Stomach (tissue), 9 donors: Measurements from ENCODE around the gene CEP72. TPM values are rescaled to one million over a fixed set of nuclear protein-coding genes. Genes with fewer than 3 reads are reported as not detected.

Experiments
- DNase-seq, 2 donors: peaks; one replicate each; pipeline versions ENCODE4 v3.0.0 to v3.0.0-alpha.2; 2013 to 2019
- H3K27ac ChIP-seq, 5 donors: fragments of 200-600 bp in 4 of 5; sonication (generic) in 4 of 5; one replicate each; pipeline ENCODE4 v1.5.1; 2013 to 2019; ENCODE audit warnings: mild to moderate bottlenecking in 1 of 5, moderate library complexity in 1 of 5
- H3K27me3 ChIP-seq, 3 donors: fragments of 200-600 bp; sonication (generic); one replicate each; pipeline ENCODE4 v1.5.1; 2017 to 2019; ENCODE audit warnings: mixed run types in 1 of 3
- H3K36me3 ChIP-seq, 4 donors: fragments of 200-600 bp; sonication (generic); 1 replicate in 3 of 4; 2 replicates in 1 of 4; pipeline ENCODE4 v1.5.1; 2016 to 2019
- H3K4me1 ChIP-seq, 4 donors: fragments of 200-600 bp; sonication (generic); one replicate each; pipeline ENCODE4 v1.5.1; 2016 to 2019
- H3K4me3 ChIP-seq, 4 donors: fragments of 200-600 bp; sonication (generic) in 3 of 4; one replicate each; pipeline ENCODE4 v1.5.1; 2016 to 2019; ENCODE audit warnings: mild to moderate bottlenecking in 1 of 4
- H3K9me3 ChIP-seq, 4 donors: fragments of 200-600 bp; sonication (generic); one replicate each; pipeline ENCODE4 v1.5.1; 2016 to 2019
- CTCF ChIP-seq, 7 experiments: fragments of 450-650 bp in 4 of 7; fragments of 200-600 bp in 3 of 7; sonication (generic) in 3 of 7; IDR thresholded peaks; one replicate each; pipeline ENCODE4 v1.5.1; 2016 to 2019; ENCODE audit warnings: antibody characterized with exemption in 7 of 7, control low read depth in 2 of 7, mild to moderate bottlenecking in 1 of 7
- EP300 ChIP-seq: sonication (generic); formaldehyde crosslinking; IDR thresholded peaks from one replicate; pipeline ENCODE4 v1.6.1; 2017; ENCODE audit warnings: antibody characterized with exemption
- POLR2A ChIP-seq, 4 donors: fragments of 450-650 bp; IDR thresholded peaks; one replicate each; pipeline ENCODE4 v1.6.1; 2016; ENCODE audit warnings: antibody characterized with exemption in 4 of 4, control low read depth in 2 of 4, mild to moderate bottlenecking in 1 of 4, moderate library complexity in 1 of 4
- POLR2AphosphoS5 ChIP-seq, 3 donors: sonication (generic); formaldehyde crosslinking; IDR thresholded peaks; one replicate each; pipeline ENCODE4 v1.6.1; 2016; ENCODE audit warnings: antibody characterized with exemption in 3 of 3
- WGBS, 5 donors: extraction: QIAGEN DNeasy Blood & Tissue Kit in 3 of 5; methylation state at CpG; one replicate each; pipeline versions ENCODE4 v1.1.5 to v1.1.7; 2013 to 2018; 5-methylcytosine and 5-hydroxymethylcytosine counted together
- intact Hi-C: fragments of 100-400 bp; cut with DNase I; formaldehyde crosslinking; loops from one replicate; pipeline ENCODE4 v1.15.1; 2023; ENCODE audit warnings: low total_unique reads
- polyA plus RNA-seq, 3 donors: library from polyadenylated mRNA; stranded (reverse); fragments of 200-250 nt; gene quantifications; one replicate each; pipeline ENCODE4 v1.2.3, GENCODE V29; 2013
- total RNA-seq, 5 donors: library from RNA; depleted of rRNA; stranded (reverse); fragments of >200 nt; gene quantifications; one replicate each; pipeline versions ENCODE4 v1.1.0 to v1.2.3, GENCODE V29; 2014 to 2016
- donor health status: healthy with polysubstance abuse.
- donor health status: Bipolar disorder and iron deficiency.
- donor health status: healthy.

CEP72 gene
- total and polyA plus RNA-seq, 8 donors = 0.14 to 11.1 (median 2.1) TPM

GRCh38 chr5:570446-570845 is 41.7 kb upstream of the CEP72 start:
- TF ChIP-seq POLR2A (IDR thresholded peaks at IDR 0.05) (no peak), EP300 (no peak), CTCF (IDR thresholded peaks at IDR 0.05) (no peak), POLR2AphosphoS5 (IDR thresholded peaks at IDR 0.05) (no peak)
- Histone ChIP-seq H3K27ac (no peak overlapping the region), H3K4me1 (peaks cover 0 to 6% (median 3%) of the 10 kb centered on the region in 4 donors), H3K36me3 (no peaks in the 10 kb centered on the region), H3K9me3 (peaks cover 0 to 8% (median 7%) of the 10 kb centered on the region in 4 donors), H3K27me3 (peaks cover 3 to 85% (median 10%) of the 10 kb centered on the region in 3 donors), H3K4me3 (no peak overlapping the region)
- intact Hi-C loops = no loop called here
- DNase-seq = no peak
- WGBS, 5 donors = 74 to 89% (median 76%) methylated on average over 9 to 17 of the region's 17 CpGs

- no peak for TF ChIP-seq POLR2AphosphoS5 (IDR thresholded peaks at IDR 0.05)
- TF ChIP-seq CTCF (IDR thresholded peaks at IDR 0.05) = no peak
- no peak for TF ChIP-seq EP300
- TF ChIP-seq POLR2A (IDR thresholded peaks at IDR 0.05) = no peak
- peaks cover under 1 to 84% (median 6%) of the 10 kb centered on the region in 3 donors for H3K27me3 ChIP-seq
These were observed 41.3 kb upstream of the CEP72 start for GRCh38 chr5:570886-571285.

GRCh38 chr5:571791-572190 is 40.3 kb upstream of the CEP72 start:
- peaks cover 0 to 75% (median 5%) of the 10 kb centered on the region in 3 donors for H3K27me3 ChIP-seq
- H3K27ac ChIP-seq = no peak overlapping the region
- TF ChIP-seq POLR2AphosphoS5 (IDR thresholded peaks at IDR 0.05) = no peak
- TF ChIP-seq POLR2A (IDR thresholded peaks at IDR 0.05) = no peak
- TF ChIP-seq CTCF (IDR thresholded peaks at IDR 0.05) = no peak
- TF ChIP-seq EP300 = no peak
- no peaks in the 10 kb centered on the region for H3K4me1 ChIP-seq
- WGBS, 5 donors = 87 to 94% (median 92%) methylated on average over 7 to 13 of the region's 13 CpGs
- H3K4me3 ChIP-seq = no peak overlapping the region
- peaks cover 0 to 18% (median 16%) of the 10 kb centered on the region in 4 donors for H3K9me3 ChIP-seq
- no peak for DNase-seq
- H3K36me3 ChIP-seq = no peaks in the 10 kb centered on the region
- intact Hi-C loops = no loop called here

More at GRCh38 chr5:570886-571285, 41.3 kb upstream of the CEP72 start:
- 86 to 91% (median 90%) methylated on average over 5 to 8 of the region's 8 CpGs for WGBS, 5 donors
- DNase-seq = no peak
- intact Hi-C loops = no loop called here
- Histone ChIP-seq H3K27ac (no peak overlapping the region), H3K36me3 (no peaks in the 10 kb centered on the region), H3K4me1 (peaks cover 0 to 2% (median under 1%) of the 10 kb centered on the region in 4 donors), H3K9me3 (peaks cover 0 to 12% (median 11%) of the 10 kb centered on the region in 4 donors), H3K4me3 (no peak overlapping the region)

GRCh38 chr5:572398-573019 is 39.6 kb upstream of the CEP72 start:
- DNase-seq = peak in 1 of 2 donors; percentile 32
- H3K27me3 ChIP-seq = peaks cover 0 to 72% (median 5%) of the 10 kb centered on the region in 3 donors
- no peak overlapping the region for H3K4me3 ChIP-seq
- no peak overlapping the region for H3K27ac ChIP-seq
- TF ChIP-seq POLR2A (IDR thresholded peaks at IDR 0.05) = no peak
- no peak for TF ChIP-seq CTCF (IDR thresholded peaks at IDR 0.05)
- TF ChIP-seq POLR2AphosphoS5 (IDR thresholded peaks at IDR 0.05) = no peak
- no peak for TF ChIP-seq EP300
- H3K36me3 ChIP-seq = no peaks in the 10 kb centered on the region
- intact Hi-C loops = no loop called here
- 23 to 43% (median 38%) methylated on average over 14 of the region's 14 CpGs for WGBS, 5 donors
- H3K9me3 ChIP-seq = peaks cover 0 to 23% (median 21%) of the 10 kb centered on the region in 4 donors
- no peaks in the 10 kb centered on the region for H3K4me1 ChIP-seq
